Measurements from ENCODE around the gene TMEM117.
"Not testable (repeated sequence)": the region's sequence is repeated elsewhere in the genome, so short reads cannot be mapped to it uniquely, and the experiment has no call there.

Gene TMEM117

GRCh38 chr12:44229846-44230245 is 394.0 kb downstream of the TMEM117 start:
- DNase-seq: no peak

- no peak for DNase-seq
These were observed 399.8 kb downstream of the TMEM117 start for GRCh38 chr12:44235674-44236073.

GRCh38 chr12:44240186-44240585 is 404.3 kb downstream of the TMEM117 start:
- no peak for DNase-seq

- DNase-seq: no peak
These were observed 410.1 kb downstream of the TMEM117 start for GRCh38 chr12:44245932-44246331.

GRCh38 chr12:44246482-44247105 is 410.7 kb downstream of the TMEM117 start:
- DNase-seq: no peak

GRCh38 chr12:44247588-44247987 is 411.7 kb downstream of the TMEM117 start:
- DNase-seq: no peak

- no peak for DNase-seq
These were observed 412.6 kb downstream of the TMEM117 start for GRCh38 chr12:44248436-44248835.

- not testable (repeated sequence) for DNase-seq
These were observed 414.6 kb downstream of the TMEM117 start for GRCh38 chr12:44250440-44250839.

GRCh38 chr12:44253338-44253856 is 417.5 kb downstream of the TMEM117 start:
- no peak for DNase-seq

- DNase-seq: no peak
These were observed 422.4 kb downstream of the TMEM117 start for GRCh38 chr12:44258246-44258645.

GRCh38 chr12:44259890-44260289 is 424.0 kb downstream of the TMEM117 start:
- no peak for DNase-seq

GRCh38 chr12:44260581-44260980 is 424.7 kb downstream of the TMEM117 start:
- DNase-seq: no peak

- no peak for DNase-seq
These were observed 449.6 kb downstream of the TMEM117 start for GRCh38 chr12:44285321-44285960.

GRCh38 chr12:44286336-44286735 is 450.5 kb downstream of the TMEM117 start:
- DNase-seq: peak; percentile 58

- DNase-seq: no peak
These were observed 451.1 kb downstream of the TMEM117 start for GRCh38 chr12:44286821-44287505.

- no peak for DNase-seq
These were observed 451.7 kb downstream of the TMEM117 start for GRCh38 chr12:44287545-44287944.

GRCh38 chr12:44294649-44295048 is 458.8 kb downstream of the TMEM117 start:
- peak; percentile 23 for DNase-seq

GRCh38 chr12:44295958-44296623 is 460.2 kb downstream of the TMEM117 start:
- no peak for DNase-seq

- no peak for DNase-seq
These were observed 460.8 kb downstream of the TMEM117 start for GRCh38 chr12:44296624-44297197.

- DNase-seq: no peak
These were observed 463.6 kb downstream of the TMEM117 start for GRCh38 chr12:44299524-44299923.

GRCh38 chr12:44307506-44308168 is 471.8 kb downstream of the TMEM117 start:
- peak; percentile 38 for DNase-seq

- no peak for DNase-seq
These were observed 477.3 kb downstream of the TMEM117 start for GRCh38 chr12:44313188-44313587.

Measured in MV-4-11 (cell line).